Fibroblast of the conjunctiva (primary cell): Measurements from ENCODE around the gene BCL10.

Experiments
- DNase-seq: peaks from one replicate; pipeline ENCODE4 v3.0.0-alpha.2; 2010; ENCODE audit warnings: low read depth

Gene BCL10

GRCh38 chr1:85297855-85298629, 21.6 kb upstream of the BCL10 start:
- peak; percentile 94 for DNase-seq

GRCh38 chr1:85297538-85297854, 21.1 kb upstream of the BCL10 start:
- no peak for DNase-seq

GRCh38 chr1:85296980-85297379, 20.5 kb upstream of the BCL10 start:
- DNase-seq: no peak

GRCh38 chr1:85295654-85296053, 19.2 kb upstream of the BCL10 start:
- no peak for DNase-seq

- DNase-seq: no peak
Measured at GRCh38 chr1:85295006-85295431, 18.6 kb upstream of the BCL10 start.

- DNase-seq: no peak
Measured at GRCh38 chr1:85290826-85291225, 14.4 kb upstream of the BCL10 start.

GRCh38 chr1:85289848-85290335, 13.5 kb upstream of the BCL10 start:
- DNase-seq: no peak

- DNase-seq: peak; percentile 47
Measured at GRCh38 chr1:85289207-85289847, 12.9 kb upstream of the BCL10 start.

- no peak for DNase-seq
Measured at GRCh38 chr1:85284202-85284601, 7.8 kb upstream of the BCL10 start.

- no peak for DNase-seq
Measured at GRCh38 chr1:85283475-85284199, 7.2 kb upstream of the BCL10 start.

GRCh38 chr1:85282424-85282823, 6.0 kb upstream of the BCL10 start:
- no peak for DNase-seq

GRCh38 chr1:85280636-85281035, 4.2 kb upstream of the BCL10 start:
- no peak for DNase-seq

GRCh38 chr1:85279458-85280080, 3.1 kb upstream of the BCL10 start:
- no peak for DNase-seq

GRCh38 chr1:85278853-85279314, 2.5 kb upstream of the BCL10 start:
- DNase-seq: peak; percentile 86

GRCh38 chr1:85277802-85278201, 1.4 kb upstream of the BCL10 start:
- no peak for DNase-seq

- DNase-seq: no peak
Measured at GRCh38 chr1:85276978-85277639, 677 bp upstream of the BCL10 start.

- no peak for DNase-seq
Measured at GRCh38 chr1:85275701-85276214, 674 bp downstream of the BCL10 start.

- peak; percentile 64 for DNase-seq
Measured at GRCh38 chr1:85274969-85275453, 1.4 kb downstream of the BCL10 start.

- no peak for DNase-seq
Measured at GRCh38 chr1:85273397-85273796, 3.0 kb downstream of the BCL10 start.

GRCh38 chr1:85268801-85269585, 7.4 kb downstream of the BCL10 start:
- no peak for DNase-seq

GRCh38 chr1:85267313-85267712, 9.1 kb downstream of the BCL10 start:
- DNase-seq: no peak
